Astrocyte of the spinal cord (primary cell): ENCODE results near the gene LDLRAD3.

Experiments used
- DNase-seq: peaks from one replicate; pipeline ENCODE4 v3.0.0; 2011; ENCODE audit warnings: low read depth, low spot score
- H3K4me3 ChIP-seq: 2 replicates; pipeline ENCODE4 v1.5.1; 2011; ENCODE audit warnings: low read depth, mild to moderate bottlenecking, low read length, moderate library complexity
- CTCF ChIP-seq: IDR thresholded peaks from 2 replicates; pipeline ENCODE4 v1.5.1; 2012; ENCODE audit warnings: low read depth, mild to moderate bottlenecking, low read length, inconsistent platforms
- in situ Hi-C: cut with HindIII; loops from 2 replicates; pipeline ENCODE4 v1.10.0; 2017; ENCODE audit warnings: low sequenced_read_pairs

LDLRAD3 gene

GRCh38 chr11:36257351-36257750, 313.5 kb downstream of the LDLRAD3 start:
- in situ Hi-C loops, result loop anchor here (25.0 kb wide), 1 partner anchor 620 kb away; no protein-coding TSS in a partner anchor
- no peak overlapping the region for H3K4me3 ChIP-seq
- no peak for DNase-seq
- no peak for TF ChIP-seq CTCF

DNA sequence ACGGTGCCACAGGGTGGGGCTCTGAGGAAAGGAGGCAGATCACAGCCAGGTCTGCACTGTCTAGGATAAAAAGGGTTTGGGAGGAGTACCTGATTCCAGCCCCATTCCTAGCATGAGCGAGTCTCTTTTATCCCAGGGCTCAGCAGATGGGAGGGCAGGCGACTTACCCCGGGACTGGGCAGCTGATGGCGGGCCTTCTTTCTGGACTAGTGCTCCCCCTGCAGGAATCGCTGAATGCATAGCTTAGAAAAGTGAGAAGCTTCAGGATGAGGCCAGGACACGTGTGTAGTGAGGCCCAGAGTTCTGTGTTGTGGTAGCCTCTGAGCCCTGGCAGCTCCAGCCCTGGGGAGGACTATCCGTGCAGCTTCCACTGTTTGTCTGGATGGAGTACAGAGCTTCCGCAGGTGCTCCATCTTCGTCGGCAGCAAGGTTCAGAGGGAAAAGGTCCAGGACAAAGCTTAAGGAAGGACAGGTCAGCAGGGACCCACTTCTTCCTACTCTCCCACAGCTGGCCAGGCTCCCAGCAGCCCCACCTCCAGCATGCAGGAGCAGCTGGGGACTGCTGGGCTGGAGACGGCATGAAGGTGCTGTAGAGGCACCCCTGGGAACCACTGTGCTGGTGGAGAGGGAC, 315.0 kb downstream of the LDLRAD3 start:
- peak; percentile 83 for TF ChIP-seq CTCF
- peak; percentile 68 for DNase-seq
- no peak overlapping the region for H3K4me3 ChIP-seq
- in situ Hi-C loops, result loop anchor here (25.0 kb wide), 1 partner anchor 622 kb away; no protein-coding TSS in a partner anchor

DNA sequence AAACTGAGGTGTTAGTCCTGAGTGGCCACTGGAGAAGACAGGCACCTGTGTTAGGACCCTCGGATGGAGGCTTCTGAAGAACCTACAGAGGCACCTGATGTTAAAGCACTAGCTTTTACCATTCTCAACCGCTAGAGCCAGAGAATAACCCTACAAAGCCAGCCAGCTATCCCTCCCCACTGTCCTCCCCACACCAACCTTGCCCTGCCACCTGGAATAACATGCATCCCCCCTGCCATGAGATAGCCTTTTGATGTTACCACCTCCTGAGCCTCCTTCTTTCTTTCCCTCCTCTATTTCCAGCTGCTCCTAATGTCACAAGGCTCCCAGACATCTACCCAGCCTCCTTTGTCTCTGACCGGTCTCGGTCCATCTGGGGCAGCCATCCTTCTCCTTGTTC, 317.2 kb downstream of the LDLRAD3 start:
- no peak overlapping the region for H3K4me3 ChIP-seq
- TF ChIP-seq CTCF, result no peak
- in situ Hi-C loops, result loop anchor here (25.0 kb wide), 1 partner anchor 624 kb away; no protein-coding TSS in a partner anchor
- no peak for DNase-seq

DNA sequence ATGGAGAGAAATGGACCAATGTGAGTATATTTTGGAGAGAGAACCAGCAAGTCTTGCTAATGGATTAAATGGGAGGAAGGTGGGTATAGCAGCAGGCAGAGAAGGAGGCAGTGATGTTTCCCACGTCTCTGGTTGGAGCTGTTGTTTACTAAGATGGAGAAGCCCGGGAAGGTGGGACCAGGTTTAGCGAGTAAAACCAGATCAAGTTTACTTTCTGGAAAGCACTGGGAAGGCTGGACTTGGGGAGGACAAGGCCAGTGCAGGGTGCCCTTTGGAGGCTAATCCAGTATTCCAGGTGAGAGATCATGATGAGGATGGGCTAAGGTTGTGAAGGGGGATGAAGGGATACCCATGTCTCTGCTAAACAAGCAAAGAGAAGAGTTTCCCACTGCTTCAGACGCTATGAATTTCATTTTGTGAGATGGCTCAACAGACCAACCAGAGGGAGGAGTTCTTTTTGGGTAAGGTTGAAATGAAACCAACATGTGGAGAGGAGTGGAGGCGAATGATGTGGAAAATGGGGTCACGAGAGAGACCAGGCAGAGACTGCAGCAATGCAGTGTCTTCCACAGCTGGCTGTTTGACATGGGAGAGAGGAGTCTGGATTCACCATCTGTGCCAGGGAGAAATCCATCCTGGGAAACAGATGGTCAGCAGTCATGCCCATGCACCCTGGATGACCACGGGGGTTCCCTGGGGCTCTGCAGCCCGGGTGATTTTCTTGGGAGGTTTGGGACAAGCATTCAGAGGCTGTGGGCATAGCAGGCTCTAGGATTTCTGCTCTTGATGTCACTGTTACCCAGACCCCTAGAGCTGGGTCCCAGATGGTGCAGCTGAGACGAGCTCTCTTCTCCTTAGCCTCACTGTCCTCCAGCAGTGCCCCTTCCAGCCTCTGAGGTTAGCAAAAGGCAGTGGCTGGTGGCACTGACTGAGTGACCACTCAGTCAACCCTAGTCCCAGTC, 320.4 kb downstream of the LDLRAD3 start:
- no peak for DNase-seq
- H3K4me3 ChIP-seq, result no peak overlapping the region
- no peak for TF ChIP-seq CTCF
- in situ Hi-C loops, result loop anchor here (25.0 kb wide), 1 partner anchor 627 kb away; no protein-coding TSS in a partner anchor

DNA sequence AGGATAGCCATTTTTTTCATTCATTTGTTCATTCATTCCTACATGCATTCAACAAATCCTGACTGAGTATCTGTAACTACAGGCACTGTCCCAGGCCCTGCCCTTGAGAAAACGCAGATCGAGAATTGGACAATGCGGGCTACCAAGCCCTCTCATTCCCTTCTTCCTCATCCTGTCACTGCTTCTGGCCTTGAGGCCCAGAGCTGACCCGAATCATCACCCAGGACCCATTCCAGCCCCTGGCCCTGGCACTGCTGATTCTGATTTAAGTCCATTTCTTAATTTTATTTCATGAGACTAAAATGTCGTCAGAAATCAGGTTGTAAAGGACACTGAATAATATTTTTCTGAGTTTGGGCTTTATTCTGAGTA, 321.1 kb downstream of the LDLRAD3 start:
- no peak for DNase-seq
- in situ Hi-C loops, result loop anchor here (25.0 kb wide), 1 partner anchor 628 kb away; no protein-coding TSS in a partner anchor
- H3K4me3 ChIP-seq, result no peak overlapping the region
- TF ChIP-seq CTCF, result no peak

- no peak overlapping the region for H3K4me3 ChIP-seq
- in situ Hi-C loops, result loop anchor here (25.0 kb wide), 1 partner anchor 629 kb away; no protein-coding TSS in a partner anchor
- peak; percentile 34 for DNase-seq
- peak; percentile 84 for TF ChIP-seq CTCF
These were observed 322.1 kb downstream of the LDLRAD3 start for GRCh38 chr11:36265793-36266628.
